Endothelial cell of umbilical vein (primary cell): Measurements from ENCODE around the gene CRELD1. TPM values are rescaled to one million over a fixed set of nuclear protein-coding genes. Genes with fewer than 3 reads are reported as not detected.

Experiments used
- BruUV-seq: library from RNA; stranded (reverse); fragments of 400-500 nt; replicated peaks from 2 replicates; lab custom pipeline; 2021; lab: Mats Ljungman, UMichigan
- CTCF ChIA-PET: fragments of 300-600, 350-600 bp; sonication (Branson Sonifier 250); formaldehyde crosslinking; loops from one replicate; lab custom pipeline; 2021; ENCODE audit warnings: antibody characterized with exemption, inconsistent platforms; lab: Charles Lee
- POLR2A ChIA-PET: fragments of 300-600, 350-600 bp; sonication (Branson Sonifier 250); formaldehyde crosslinking; loops from one replicate; lab custom pipeline; 2021; ENCODE audit warnings: antibody characterized with exemption, inconsistent platforms; lab: Charles Lee
- DNase-seq: peaks from one replicate; pipeline ENCODE4 v3.0.0-alpha.2; 2011; ENCODE audit warnings: low read depth, low spot score
- FAIRE-seq: peaks from 2 replicates; lab custom pipeline; 2011; peaks lifted over from hg19 to GRCh38; lab: Jason Lieb, UNC
- H2AFZ ChIP-seq: 2 replicates; pipeline ENCODE4 v1.6.0; 2012; ENCODE audit warnings: low read depth, low read length, control low read depth, inconsistent platforms
- H3K27ac ChIP-seq: 2 replicates; pipeline ENCODE4 v1.5.1; 2011; ENCODE audit warnings: low read depth, mild to moderate bottlenecking, control low read depth, low read length, moderate library complexity; ENCODE audit not compliant: insufficient read depth
- H3K27me3 ChIP-seq, 2 experiments: 2 replicates each; pipeline versions ENCODE4 v1.6.0 to v1.6.1; 2011; ENCODE audit warnings: low read length in 2 of 2, mixed read lengths in 1 of 2; ENCODE audit not compliant: control insufficient read depth in 2 of 2, insufficient read depth in 2 of 2
- H3K36me3 ChIP-seq, 2 experiments: 2 replicates in 1 of 2; 3 replicates in 1 of 2; pipeline ENCODE4 v1.5.1; 2011; ENCODE audit warnings: low read length in 2 of 2, mild to moderate bottlenecking in 1 of 2, moderate library complexity in 1 of 2; ENCODE audit not compliant: control insufficient read depth in 2 of 2, insufficient read depth in 2 of 2; ENCODE audit errors: extremely low read depth in 1 of 2
- H3K4me1 ChIP-seq: 3 replicates; pipeline ENCODE4 v1.5.1; 2011; ENCODE audit warnings: mild to moderate bottlenecking, low read length; ENCODE audit not compliant: control insufficient read depth, insufficient read depth; ENCODE audit errors: extremely low read depth
- H3K4me2 ChIP-seq: 2 replicates; pipeline ENCODE4 v1.6.1; 2011; ENCODE audit warnings: low read length, control low read depth, mixed read lengths; ENCODE audit not compliant: insufficient read depth
- H3K4me3 ChIP-seq, 3 experiments: fragments of 200-600 bp in 1 of 3; sonication (generic), shearing (Covaris generic) in 1 of 3; replicated peaks in 1 of 3; 2 replicates each; pipeline ENCODE4 v1.5.1; 2011 to 2016; ENCODE audit warnings: control low read depth in 3 of 3, low read length in 3 of 3, mild to moderate bottlenecking in 2 of 3, inconsistent platforms in 1 of 3, low read depth in 1 of 3, moderate library complexity in 1 of 3; ENCODE audit not compliant: insufficient read depth in 1 of 3
- H3K79me2 ChIP-seq: 2 replicates; pipeline ENCODE4 v1.6.0; 2012; ENCODE audit warnings: low read length, inconsistent platforms; ENCODE audit not compliant: control insufficient read depth, insufficient read depth
- H3K9ac ChIP-seq: replicated peaks from 2 replicates; pipeline ENCODE3; 2011; ENCODE audit warnings: low read length, control low read depth; ENCODE audit not compliant: insufficient read depth; ENCODE audit errors: extremely low read depth
- H3K9me1 ChIP-seq: replicated peaks from 3 replicates; pipeline ENCODE4 v1.6.0; 2011; ENCODE audit warnings: mild to moderate bottlenecking, low read length; ENCODE audit not compliant: control insufficient read depth, insufficient read depth; ENCODE audit errors: extremely low read depth
- H3K9me3 ChIP-seq: replicated peaks from 2 replicates; pipeline ENCODE4 v1.5.1; 2012; ENCODE audit warnings: low read length, inconsistent platforms; ENCODE audit not compliant: control insufficient read depth, insufficient read depth
- H4K20me1 ChIP-seq: replicated peaks from 2 replicates; pipeline ENCODE3; 2011; ENCODE audit warnings: mild to moderate bottlenecking, low read length; ENCODE audit not compliant: control insufficient read depth, insufficient read depth; ENCODE audit errors: extremely low read depth
- EZH2 ChIP-seq: IDR thresholded peaks from 2 replicates; pipeline ENCODE4 v1.6.1; 2012; ENCODE audit warnings: borderline replicate concordance, low read depth, mild to moderate bottlenecking, moderate library complexity, low read length, inconsistent platforms; ENCODE audit not compliant: severe bottlenecking
- FOS ChIP-seq: IDR thresholded peaks from 2 replicates; pipeline ENCODE4 v1.6.1; 2011; ENCODE audit warnings: mild to moderate bottlenecking, low read length, moderate library complexity, borderline replicate concordance; ENCODE audit not compliant: insufficient read depth
- GATA2 ChIP-seq: IDR thresholded peaks from 2 replicates; pipeline ENCODE4 v1.7.0; 2011; ENCODE audit warnings: low read depth, mild to moderate bottlenecking, moderate library complexity, mixed read lengths, low read length; ENCODE audit not compliant: insufficient read length, insufficient read depth
- JUN ChIP-seq: IDR thresholded peaks from 2 replicates; pipeline ENCODE4 v1.6.1; 2011; ENCODE audit warnings: borderline replicate concordance, low read depth; ENCODE audit not compliant: insufficient read length, insufficient read depth
- MYC ChIP-seq: IDR thresholded peaks from one replicate; pipeline ENCODE4 v1.6.1; 2011; ENCODE audit warnings: mild to moderate bottlenecking, low read depth, low read length
- POLR2A ChIP-seq: IDR thresholded peaks from 2 replicates; pipeline ENCODE4 v1.6.1; 2012; ENCODE audit warnings: low read depth, mild to moderate bottlenecking, control low read depth, low read length
- POLR2AphosphoS5 ChIP-seq: IDR thresholded peaks from 2 replicates; pipeline ENCODE4 v1.6.1; 2012; ENCODE audit warnings: low read depth, mild to moderate bottlenecking, control low read depth, low read length, moderate library complexity; ENCODE audit not compliant: insufficient read depth
- dilution Hi-C: fragments of 300-500 bp; cut with MboI; formaldehyde crosslinking; loops from one replicate; pipeline ENCODE4 v1.15.0; 2019; ENCODE audit warnings: low sequenced_read_pairs; ENCODE audit not compliant: extremely low pct_ligation_motif_present
- intact Hi-C: fragments of 100-400 bp; cut with micrococcal nuclease; formaldehyde crosslinking; loops from one replicate; pipeline ENCODE4 v1.10.0; 2022
- polyA plus RNA-seq, 4 experiments: library from polyadenylated mRNA; depleted of rRNA in 3 of 4; stranded (reverse) in 3 of 4; unstranded in 1 of 4; fragments of >200 nt; gene quantifications; 2 replicates each; pipeline versions ENCODE4 v1.2.1 to v1.2.3, GENCODE V29; 2011 to 2012; ENCODE audit warnings: missing spikeins in 1 of 4
- total RNA-seq: library from RNA; stranded (reverse); gene quantifications from 2 replicates; pipeline ENCODE4 v1.2.3, GENCODE V29; 2021
- TF ChIP-seq, protein P1 (sequence below), 2 donors: IDR thresholded peaks; 1 replicate in 1 of 2; 2 replicates in 1 of 2; pipeline ENCODE4 v1.5.1; 2011; ENCODE audit warnings: low read length in 2 of 2, mild to moderate bottlenecking in 2 of 2, moderate library complexity in 2 of 2, control low read depth in 1 of 2, inconsistent platforms in 1 of 2, low read depth in 1 of 2; ENCODE audit not compliant: insufficient read depth in 1 of 2; ENCODE audit errors: extremely low read depth in 1 of 2
- TF ChIP-seq, protein P2 (sequence below): IDR thresholded peaks from 2 replicates; pipeline ENCODE4 v1.6.1; 2011; ENCODE audit not compliant: insufficient read depth, insufficient read length

The CRELD1 gene
- total and polyA plus RNA-seq, 2 donors (not counting 3 experiments of a cell fraction or from before 2014, with no cell fraction given), result 21.6 to 43.9 TPM

DNA sequence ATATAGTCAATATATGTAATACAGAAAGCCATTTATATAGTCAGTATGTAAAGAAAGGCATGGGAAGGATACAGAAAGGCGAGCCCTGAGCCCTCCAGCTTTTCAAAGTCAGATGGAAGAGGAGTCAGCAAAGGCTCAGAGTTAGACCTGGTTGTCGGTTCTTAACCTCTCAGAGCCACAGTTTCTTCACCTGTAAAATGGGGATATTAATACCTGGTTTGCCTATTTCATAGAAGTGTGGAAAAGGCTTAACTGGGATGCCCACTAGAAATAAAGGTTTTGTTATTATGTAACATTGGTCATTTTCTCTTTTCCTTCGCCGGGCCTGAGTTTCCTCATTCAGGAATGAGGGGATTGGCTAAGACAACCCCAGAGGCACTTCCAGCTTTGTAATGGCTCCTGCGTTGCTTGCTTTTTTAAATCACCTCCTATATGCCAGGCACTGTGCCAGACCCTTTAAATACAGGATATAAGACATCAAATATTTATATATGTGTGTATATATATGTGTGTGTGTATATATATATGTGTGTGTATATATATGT is 2.4 kb downstream of the CRELD1 start:
- intact Hi-C loops (loop anchor here (10.0 kb wide), 2 partner anchors 431 to 799 kb away; no protein-coding TSS in a partner anchor), dilution Hi-C loops (no loop called here)
- H3K27ac ChIP-seq, result no peak overlapping the region
- TF ChIP-seq MYC (no peak), GATA2 (no peak), FOS (no peak), POLR2A (no peak), JUN (no peak), EZH2 (no peak), POLR2AphosphoS5 (no peak)
- TF ChIP-seq, protein P1, sequence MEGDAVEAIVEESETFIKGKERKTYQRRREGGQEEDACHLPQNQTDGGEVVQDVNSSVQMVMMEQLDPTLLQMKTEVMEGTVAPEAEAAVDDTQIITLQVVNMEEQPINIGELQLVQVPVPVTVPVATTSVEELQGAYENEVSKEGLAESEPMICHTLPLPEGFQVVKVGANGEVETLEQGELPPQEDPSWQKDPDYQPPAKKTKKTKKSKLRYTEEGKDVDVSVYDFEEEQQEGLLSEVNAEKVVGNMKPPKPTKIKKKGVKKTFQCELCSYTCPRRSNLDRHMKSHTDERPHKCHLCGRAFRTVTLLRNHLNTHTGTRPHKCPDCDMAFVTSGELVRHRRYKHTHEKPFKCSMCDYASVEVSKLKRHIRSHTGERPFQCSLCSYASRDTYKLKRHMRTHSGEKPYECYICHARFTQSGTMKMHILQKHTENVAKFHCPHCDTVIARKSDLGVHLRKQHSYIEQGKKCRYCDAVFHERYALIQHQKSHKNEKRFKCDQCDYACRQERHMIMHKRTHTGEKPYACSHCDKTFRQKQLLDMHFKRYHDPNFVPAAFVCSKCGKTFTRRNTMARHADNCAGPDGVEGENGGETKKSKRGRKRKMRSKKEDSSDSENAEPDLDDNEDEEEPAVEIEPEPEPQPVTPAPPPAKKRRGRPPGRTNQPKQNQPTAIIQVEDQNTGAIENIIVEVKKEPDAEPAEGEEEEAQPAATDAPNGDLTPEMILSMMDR (IDR thresholded peaks at IDR 0.05; ENCODE audit: extremely low read depth in 1 of 2, insufficient read depth in 1 of 2, low read depth in 1 of 2, low read length in 2 of 2), result no peak
- TF ChIP-seq, protein P2, sequence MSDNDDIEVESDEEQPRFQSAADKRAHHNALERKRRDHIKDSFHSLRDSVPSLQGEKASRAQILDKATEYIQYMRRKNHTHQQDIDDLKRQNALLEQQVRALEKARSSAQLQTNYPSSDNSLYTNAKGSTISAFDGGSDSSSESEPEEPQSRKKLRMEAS, result no peak
- POLR2A ChIA-PET, result no interaction called here
- H3K27me3 ChIP-seq, result no peaks in the 10 kb centered on the region
- H3K9me3 ChIP-seq, result no peaks in the 10 kb centered on the region
- H3K79me2 ChIP-seq, result no peaks in the 10 kb centered on the region
- no peak overlapping the region for H3K4me2 ChIP-seq
- no peaks in the 10 kb centered on the region for H3K9me1 ChIP-seq
- H3K9ac ChIP-seq, result no peak overlapping the region
- BruUV-seq, result no TSS peak
- H3K4me3 ChIP-seq, result no peak overlapping the region
- H2AFZ ChIP-seq, result no peak overlapping the region
- no peak for DNase-seq
- CTCF ChIA-PET, result interaction anchor here (1.8 kb wide), 1 partner anchor 10 kb away, joined by 22 read pairs; no protein-coding TSS in a partner anchor
- peaks cover 16% of the 10 kb centered on the region for H3K4me1 ChIP-seq
- H3K36me3 ChIP-seq, result peaks cover 2 to 9% of the 10 kb centered on the region in 2 experiments
- H4K20me1 ChIP-seq, result no peaks in the 10 kb centered on the region
- FAIRE-seq, result no peak
